ENCODE measurements around the gene TAOK1. TPM values are rescaled to one million over a fixed set of nuclear protein-coding genes. Genes with fewer than 3 reads are reported as not detected.
"Not testable (repeated sequence)": the region's sequence is repeated elsewhere in the genome, so short reads cannot be mapped to it uniquely, and the experiment has no call there.

Gene TAOK1
- polyA plus RNA-seq (2013, experiment 1 of 2): 36.0 TPM
- polyA plus RNA-seq (2013, experiment 2 of 2): 33.8 TPM

DNA sequence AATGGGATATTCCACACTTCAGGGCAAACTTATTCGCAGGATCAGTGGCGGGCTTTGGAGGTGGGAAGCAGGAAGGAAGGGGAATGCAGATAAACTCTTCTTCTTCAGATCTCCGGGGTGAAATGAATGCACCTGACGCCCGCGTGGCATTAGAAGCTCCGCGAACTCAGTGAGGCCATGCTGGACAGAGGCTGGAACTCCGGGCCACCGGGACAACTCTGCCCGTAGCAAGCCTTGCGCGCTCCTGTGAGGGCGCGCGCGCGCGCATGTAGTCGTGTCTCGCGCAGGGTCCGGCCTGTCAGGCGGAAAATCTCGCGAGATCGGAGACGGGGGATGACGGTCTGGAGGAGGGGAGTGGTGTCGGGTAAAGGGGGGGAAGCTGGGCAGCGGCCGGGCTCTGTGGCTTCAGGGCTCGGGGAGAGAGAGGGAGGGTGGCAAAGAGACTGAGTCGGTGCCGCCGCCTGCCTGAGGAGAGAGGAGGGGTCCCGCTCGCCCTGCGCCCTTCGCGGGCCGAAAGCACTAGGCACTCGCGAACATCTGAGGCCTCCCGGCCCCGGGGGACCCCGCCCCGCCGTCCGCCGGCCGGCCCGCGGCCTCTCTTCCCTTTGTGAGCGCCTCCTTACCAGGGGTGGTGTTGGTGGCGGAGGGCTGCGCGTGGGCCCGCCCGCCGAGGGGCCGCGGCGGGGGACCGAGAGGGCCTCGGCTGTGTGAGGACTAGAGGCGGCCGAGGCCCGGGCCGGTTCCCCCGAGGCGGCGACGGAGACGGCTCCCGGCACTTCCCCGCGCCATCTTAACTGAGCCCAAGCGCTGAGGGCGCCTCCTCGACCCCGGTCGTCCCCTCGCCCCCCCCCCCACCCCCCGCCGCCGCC lies at the start of gene TAOK1:
TSS of gene TAOK1 (plus strand) at position 382 of the 869 bp plus-strand sequence. CDS start 61,186 bp downstream, outside the sequence.
- Histone ChIP-seq H3K4me3 (ENCODE audit: extremely low read depth, insufficient read depth, low read length, poor library complexity, severe bottlenecking) (peak within 1 kb of the TSS; percentile 94), H3K9me3 (ENCODE audit: control insufficient read depth, low read length) (no peaks in the 10 kb centered on the region)

DNA sequence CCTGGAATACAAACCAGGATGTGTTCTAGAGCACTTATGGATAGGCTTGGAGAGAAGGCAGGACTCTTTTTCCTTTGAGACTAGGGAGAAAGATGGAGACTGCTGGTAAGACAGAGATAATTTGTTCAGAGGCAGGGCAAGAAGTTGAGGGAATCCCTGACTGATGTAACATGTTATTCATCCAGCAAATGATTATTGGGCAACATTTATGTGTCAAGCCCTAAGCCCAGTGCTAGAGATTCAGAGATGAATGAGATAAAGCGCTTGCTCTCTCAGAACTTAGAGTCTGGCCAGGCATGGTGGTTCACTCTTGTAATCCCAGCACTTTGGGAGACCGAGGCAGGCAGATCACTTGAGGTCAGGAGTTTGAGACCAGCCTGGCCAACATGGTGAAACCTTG lies 48.4 kb upstream of the TAOK1 start:
- H3K27ac ChIP-seq (ENCODE audit: low read depth, low read length, severe bottlenecking): no peak overlapping the region
- H3K9me3 ChIP-seq (ENCODE audit: control insufficient read depth, low read length): no peaks in the 10 kb centered on the region
- no peak overlapping the region for H3K4me3 ChIP-seq (ENCODE audit: extremely low read depth, insufficient read depth, low read length, poor library complexity, severe bottlenecking)
- H3K36me3 ChIP-seq (ENCODE audit: control insufficient read depth, insufficient read depth, low read length): no peaks in the 10 kb centered on the region
- no peaks in the 10 kb centered on the region for H3K4me1 ChIP-seq (ENCODE audit: control insufficient read depth, insufficient read depth, low read length, poor library complexity, severe bottlenecking)
- 74 to 100% methylated on average over 2 of the region's 2 CpGs for WGBS, 2 experiments (ENCODE audit: insufficient coverage in 2 of 2)

More for the DNA sequence above, at the start of gene TAOK1:
- 2% methylated on average over 34 to 65 of the region's 87 CpGs for WGBS, 2 experiments (ENCODE audit: insufficient coverage in 2 of 2)
- Histone ChIP-seq H3K36me3 (ENCODE audit: control insufficient read depth, insufficient read depth, low read length) (peaks cover 4% of the 10 kb centered on the region), H3K27ac (ENCODE audit: low read depth, low read length, severe bottlenecking) (peak within 1 kb of the TSS; percentile 91), H3K4me1 (ENCODE audit: control insufficient read depth, insufficient read depth, low read length, poor library complexity, severe bottlenecking) (peaks cover 6% of the 10 kb centered on the region)

DNA sequence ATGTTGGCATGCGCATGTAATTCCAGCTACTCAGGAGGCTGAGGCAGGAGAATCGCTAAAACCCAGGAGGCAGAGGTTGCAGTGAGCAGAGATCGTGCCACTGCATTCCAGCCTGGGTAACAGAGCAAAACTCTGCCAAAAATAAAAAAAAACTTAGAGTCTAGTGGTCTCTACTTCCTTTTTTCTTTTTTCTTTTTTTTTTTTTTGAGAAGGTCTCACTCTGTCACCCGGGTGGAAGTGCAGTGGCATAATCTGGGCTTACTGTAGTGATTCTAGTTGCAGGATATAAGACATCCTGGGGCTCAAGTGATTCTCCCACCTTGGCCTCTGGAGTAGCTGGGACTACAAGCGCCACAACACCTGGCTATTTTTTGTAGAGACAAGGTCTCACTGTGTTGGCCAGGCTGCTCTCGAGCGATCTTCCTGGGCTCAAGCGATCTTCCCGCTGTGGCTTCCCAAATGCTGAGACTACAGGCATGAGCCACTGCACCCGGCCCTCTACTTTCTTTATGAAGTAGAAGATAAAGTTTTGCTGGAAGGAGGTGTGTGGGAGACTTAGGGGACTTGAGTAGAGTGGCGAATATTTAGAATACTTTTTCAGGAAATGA lies 47.9 kb upstream of the TAOK1 start:
- H3K27ac ChIP-seq (ENCODE audit: low read depth, low read length, severe bottlenecking): no peak overlapping the region
- H3K4me1 ChIP-seq (ENCODE audit: control insufficient read depth, insufficient read depth, low read length, poor library complexity, severe bottlenecking): no peaks in the 10 kb centered on the region
- H3K36me3 ChIP-seq (ENCODE audit: control insufficient read depth, insufficient read depth, low read length): no peaks in the 10 kb centered on the region
- H3K4me3 ChIP-seq (ENCODE audit: extremely low read depth, insufficient read depth, low read length, poor library complexity, severe bottlenecking): no peak overlapping the region
- WGBS, 2 experiments (ENCODE audit: insufficient coverage in 2 of 2): 89 to 93% methylated on average over 10 to 11 of the region's 11 CpGs
- H3K9me3 ChIP-seq (ENCODE audit: control insufficient read depth, low read length): no peaks in the 10 kb centered on the region

DNA sequence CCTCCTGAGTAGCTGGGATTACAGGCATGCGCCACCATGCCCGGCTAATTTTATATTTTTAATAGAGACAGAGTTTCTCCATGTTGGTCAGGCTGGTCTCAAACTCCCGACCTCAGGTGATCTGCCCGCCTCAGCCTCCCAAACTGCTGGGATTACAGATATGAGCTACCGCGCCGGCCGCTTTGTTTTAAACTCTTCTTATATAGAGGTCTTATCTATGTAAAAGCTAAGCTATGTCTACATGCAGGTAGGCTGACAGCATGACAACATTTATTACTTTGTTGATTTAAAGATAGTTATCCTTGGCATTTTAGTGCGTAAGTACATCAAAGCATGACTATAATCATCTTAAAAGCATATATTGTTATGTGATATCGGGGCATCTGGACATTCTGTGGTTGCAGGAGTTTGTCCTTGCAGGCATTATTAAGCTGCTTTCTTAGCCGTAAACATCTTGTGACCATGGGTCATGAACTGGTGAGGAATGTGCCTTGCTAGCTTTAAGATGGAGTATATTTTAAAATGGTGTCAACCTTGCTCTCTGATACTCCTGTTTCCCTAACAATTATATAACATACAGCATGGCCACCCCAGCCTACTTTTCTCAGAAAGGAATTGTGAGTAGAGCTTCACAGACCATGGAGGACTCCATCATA lies 45.8 kb upstream of the TAOK1 start:
- Histone ChIP-seq H3K4me3 (ENCODE audit: extremely low read depth, insufficient read depth, low read length, poor library complexity, severe bottlenecking) (no peak overlapping the region), H3K4me1 (ENCODE audit: control insufficient read depth, insufficient read depth, low read length, poor library complexity, severe bottlenecking) (no peaks in the 10 kb centered on the region), H3K27ac (ENCODE audit: low read depth, low read length, severe bottlenecking) (no peak overlapping the region), H3K9me3 (ENCODE audit: control insufficient read depth, low read length) (no peaks in the 10 kb centered on the region), H3K36me3 (ENCODE audit: control insufficient read depth, insufficient read depth, low read length) (no peaks in the 10 kb centered on the region)
- 80 to 97% methylated on average over 2 to 6 of the region's 11 CpGs for WGBS, 2 experiments (ENCODE audit: insufficient coverage in 2 of 2)

DNA sequence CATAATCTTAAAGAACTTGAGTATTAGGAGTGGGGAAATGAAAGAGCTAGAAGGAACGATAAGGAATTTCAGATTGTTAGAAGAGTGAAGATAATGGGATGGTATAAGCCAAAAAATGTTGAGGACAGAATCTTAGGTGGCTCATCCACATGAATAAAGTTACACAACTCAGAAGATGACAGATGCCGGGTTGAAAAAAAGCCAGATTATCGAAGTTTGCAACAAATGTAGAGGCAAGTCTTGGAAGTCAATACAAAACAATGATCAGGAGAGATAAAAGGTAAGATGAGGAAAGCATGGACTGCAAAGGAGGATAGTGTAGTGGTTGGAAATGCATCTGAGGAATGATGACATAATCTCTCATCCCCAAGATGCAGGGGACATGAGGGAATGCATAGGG lies 45.1 kb upstream of the TAOK1 start:
- no peaks in the 10 kb centered on the region for H3K4me1 ChIP-seq (ENCODE audit: control insufficient read depth, insufficient read depth, low read length, poor library complexity, severe bottlenecking)
- no peaks in the 10 kb centered on the region for H3K9me3 ChIP-seq (ENCODE audit: control insufficient read depth, low read length)
- WGBS, 2 experiments (ENCODE audit: insufficient coverage in 2 of 2): 90 to 100% methylated on average over 2 of the region's 3 CpGs
- no peak overlapping the region for H3K4me3 ChIP-seq (ENCODE audit: extremely low read depth, insufficient read depth, low read length, poor library complexity, severe bottlenecking)
- H3K27ac ChIP-seq (ENCODE audit: low read depth, low read length, severe bottlenecking): no peak overlapping the region
- no peaks in the 10 kb centered on the region for H3K36me3 ChIP-seq (ENCODE audit: control insufficient read depth, insufficient read depth, low read length)

DNA sequence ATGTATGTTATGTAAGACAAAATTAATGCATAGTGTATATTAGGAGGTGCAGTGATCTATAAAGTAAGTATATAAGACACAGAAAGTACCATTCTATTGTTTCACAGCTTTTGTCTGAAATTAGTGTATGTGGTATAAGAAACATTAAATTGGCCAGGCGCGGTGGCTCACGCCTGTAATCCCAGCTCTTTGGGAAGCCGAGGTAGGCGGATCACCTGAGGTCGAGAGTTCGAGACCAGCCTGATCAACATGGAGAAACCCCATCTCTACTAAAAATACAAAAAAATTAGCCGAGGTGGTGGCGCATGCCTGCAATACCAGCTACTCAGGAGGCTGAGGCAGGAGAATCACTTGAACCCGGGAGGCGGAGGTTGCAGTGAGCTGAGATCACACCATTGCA lies 44.7 kb upstream of the TAOK1 start:
- not testable (repeated sequence) for H3K36me3 ChIP-seq (ENCODE audit: control insufficient read depth, insufficient read depth, low read length)
- 100% methylated on average over 1 of the region's 11 CpGs; no CpG with 5 or more reads in 1 of the 2 experiments for WGBS, 2 experiments (ENCODE audit: insufficient coverage in 2 of 2)

DNA sequence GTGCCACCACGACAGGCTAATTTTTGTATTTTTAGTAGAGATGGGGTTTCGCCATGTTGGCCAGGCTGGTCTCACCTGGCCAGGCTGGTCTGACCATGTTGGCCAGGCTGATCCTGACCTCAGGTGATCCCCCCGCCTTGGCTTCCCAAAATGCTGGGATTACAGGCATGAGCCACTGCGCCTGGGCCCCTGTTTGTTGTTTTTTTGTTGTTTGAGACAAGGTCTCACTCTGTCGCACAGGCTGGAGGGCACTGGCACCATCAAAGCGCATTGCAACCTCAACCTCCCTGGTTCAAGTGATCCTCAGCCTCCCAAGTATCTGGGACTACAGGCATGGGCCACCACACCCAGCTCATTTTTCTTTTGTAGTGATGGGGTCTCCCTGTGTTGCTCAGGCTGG lies 43.7 kb upstream of the TAOK1 start:
- H3K4me1 ChIP-seq (ENCODE audit: control insufficient read depth, insufficient read depth, low read length, poor library complexity, severe bottlenecking): no peaks in the 10 kb centered on the region
- H3K4me3 ChIP-seq (ENCODE audit: extremely low read depth, insufficient read depth, low read length, poor library complexity, severe bottlenecking): no peak overlapping the region
- WGBS, 2 experiments (ENCODE audit: insufficient coverage in 2 of 2): 89 to 90% methylated on average over 4 to 6 of the region's 6 CpGs

More for the DNA sequence above, 44.7 kb upstream of the TAOK1 start:
- not testable (repeated sequence) for H3K4me1 ChIP-seq (ENCODE audit: control insufficient read depth, insufficient read depth, low read length, poor library complexity, severe bottlenecking); H3K4me3 ChIP-seq (ENCODE audit: extremely low read depth, insufficient read depth, low read length, poor library complexity, severe bottlenecking); H3K9me3 ChIP-seq (ENCODE audit: control insufficient read depth, low read length); H3K27ac ChIP-seq (ENCODE audit: low read depth, low read length, severe bottlenecking)

DNA sequence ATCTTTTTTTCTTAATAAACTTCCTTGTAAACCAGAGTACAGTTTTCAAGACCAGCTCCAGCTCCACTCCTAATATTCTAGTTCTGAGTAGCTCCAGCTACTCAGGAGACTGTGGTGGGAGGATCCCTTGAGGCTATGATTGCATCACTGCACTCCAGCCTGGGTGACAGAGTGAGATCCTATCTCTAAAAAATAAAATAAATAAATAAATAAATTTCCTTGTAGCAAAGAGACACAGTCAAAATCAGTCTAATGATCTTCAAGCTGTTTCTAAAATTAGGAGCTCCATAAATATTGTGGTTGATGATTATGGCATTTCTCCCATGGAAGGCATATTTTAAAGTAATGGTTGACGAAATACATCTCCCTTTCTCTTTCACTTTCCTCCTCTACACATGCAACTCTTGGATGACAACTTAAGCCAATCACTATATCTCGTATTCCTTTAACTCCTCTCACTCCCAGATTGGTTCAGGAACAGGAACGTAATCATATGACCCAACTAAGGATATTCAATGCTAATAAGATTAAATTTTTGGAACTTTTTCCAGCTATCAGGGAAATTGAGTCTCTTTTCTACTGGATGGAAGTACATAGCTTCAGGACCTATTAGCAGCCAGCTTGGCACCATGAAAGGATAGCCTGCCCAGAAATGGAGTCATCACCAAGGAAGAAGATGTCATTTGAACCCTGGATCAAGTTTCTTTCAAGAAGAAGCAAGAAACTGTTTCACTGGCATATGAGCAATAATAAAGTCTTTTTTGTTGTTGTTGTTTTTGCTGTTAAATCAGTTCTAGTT lies 42.1 kb upstream of the TAOK1 start:
- Histone ChIP-seq H3K9me3 (ENCODE audit: control insufficient read depth, low read length) (no peaks in the 10 kb centered on the region), H3K4me3 (ENCODE audit: extremely low read depth, insufficient read depth, low read length, poor library complexity, severe bottlenecking) (no peak overlapping the region), H3K4me1 (ENCODE audit: control insufficient read depth, insufficient read depth, low read length, poor library complexity, severe bottlenecking) (no peaks in the 10 kb centered on the region), H3K36me3 (ENCODE audit: control insufficient read depth, insufficient read depth, low read length) (no peaks in the 10 kb centered on the region), H3K27ac (ENCODE audit: low read depth, low read length, severe bottlenecking) (no peak overlapping the region)
- WGBS, 2 experiments (ENCODE audit: insufficient coverage in 2 of 2): 80 to 100% methylated on average over 1 to 2 of the region's 3 CpGs

More for the DNA sequence above, 43.7 kb upstream of the TAOK1 start:
- no peaks in the 10 kb centered on the region for H3K9me3 ChIP-seq (ENCODE audit: control insufficient read depth, low read length)
- no peaks in the 10 kb centered on the region for H3K36me3 ChIP-seq (ENCODE audit: control insufficient read depth, insufficient read depth, low read length)
- no peak overlapping the region for H3K27ac ChIP-seq (ENCODE audit: low read depth, low read length, severe bottlenecking)

DNA sequence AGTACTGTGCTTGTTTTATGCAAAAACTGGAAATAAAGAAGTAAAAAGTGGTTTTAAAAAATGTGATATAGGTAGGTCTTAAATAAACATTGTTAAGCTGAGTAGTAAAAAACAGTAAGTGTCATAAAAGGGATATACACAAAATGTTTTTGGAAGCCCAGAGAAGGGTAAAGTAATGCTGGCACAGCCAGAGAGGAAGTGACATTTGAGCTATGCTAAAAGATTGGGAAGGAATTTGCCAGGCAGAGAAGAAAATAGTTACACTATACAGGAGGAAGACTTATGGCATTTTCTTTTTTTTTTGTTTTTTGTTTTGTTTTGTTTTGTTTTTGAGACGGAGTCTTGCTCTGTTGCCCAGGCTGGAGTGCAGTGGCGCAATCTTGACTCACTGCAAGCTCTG lies 40.8 kb upstream of the TAOK1 start:
- no peaks in the 10 kb centered on the region for H3K9me3 ChIP-seq (ENCODE audit: control insufficient read depth, low read length)
- no CpG with 5 or more reads among the region's 2 CpGs for WGBS, 2 experiments (ENCODE audit: insufficient coverage in 2 of 2)

DNA sequence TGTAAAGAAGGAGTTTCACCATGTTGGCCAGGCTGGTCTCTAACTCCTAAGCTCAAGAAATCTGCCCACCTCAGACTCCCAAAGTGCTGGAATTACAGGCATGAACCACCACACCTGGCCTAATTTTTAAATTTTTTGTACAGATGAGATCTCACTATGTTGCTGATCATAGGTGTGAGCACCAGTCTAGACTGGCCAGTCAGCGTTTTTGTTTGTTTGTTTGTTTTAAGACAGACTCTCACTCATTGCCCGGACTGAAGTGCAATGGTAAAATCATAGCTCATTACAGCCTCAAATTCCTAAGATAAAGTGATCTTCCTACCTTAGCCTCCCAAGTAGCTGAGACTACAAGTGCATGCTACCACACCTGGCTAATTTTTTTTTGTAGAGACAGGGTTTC lies 38.0 kb upstream of the TAOK1 start:
- no peak overlapping the region for H3K27ac ChIP-seq (ENCODE audit: low read depth, low read length, severe bottlenecking)
- 80% methylated on average over 1 of the region's 2 CpGs for WGBS, 2 experiments (ENCODE audit: insufficient coverage in 2 of 2)
- no peak overlapping the region for H3K4me3 ChIP-seq (ENCODE audit: extremely low read depth, insufficient read depth, low read length, poor library complexity, severe bottlenecking)
- H3K36me3 ChIP-seq (ENCODE audit: control insufficient read depth, insufficient read depth, low read length): no peaks in the 10 kb centered on the region
- no peaks in the 10 kb centered on the region for H3K9me3 ChIP-seq (ENCODE audit: control insufficient read depth, low read length)
- H3K4me1 ChIP-seq (ENCODE audit: control insufficient read depth, insufficient read depth, low read length, poor library complexity, severe bottlenecking): no peaks in the 10 kb centered on the region

More for the DNA sequence above, 40.8 kb upstream of the TAOK1 start:
- no peak overlapping the region for H3K27ac ChIP-seq (ENCODE audit: low read depth, low read length, severe bottlenecking)
- H3K4me1 ChIP-seq (ENCODE audit: control insufficient read depth, insufficient read depth, low read length, poor library complexity, severe bottlenecking): no peaks in the 10 kb centered on the region
- H3K36me3 ChIP-seq (ENCODE audit: control insufficient read depth, insufficient read depth, low read length): no peaks in the 10 kb centered on the region
- H3K4me3 ChIP-seq (ENCODE audit: extremely low read depth, insufficient read depth, low read length, poor library complexity, severe bottlenecking): no peak overlapping the region

All from mesodermal cell (in vitro differentiated cells).